HEK293 (cell line): ENCODE results near the gene MYH11.

ENCODE experiments used
- KLF1 ChIP-seq: fragments of 450-650 bp; formaldehyde crosslinking; IDR thresholded peaks from 2 replicates; pipeline ENCODE4 v1.5.1; 2016; ENCODE audit warnings: missing biosample characterization, missing genetic modification characterization
- SP2 ChIP-seq: fragments of 450-650 bp; formaldehyde crosslinking; IDR thresholded peaks from 2 replicates; pipeline ENCODE4 v1.5.1; 2016; ENCODE audit warnings: missing biosample characterization, missing genetic modification characterization
- ZNF174 ChIP-seq: fragments of 450-650 bp; formaldehyde crosslinking; IDR thresholded peaks from 2 replicates; pipeline ENCODE4 v1.5.0; 2017; ENCODE audit warnings: missing biosample characterization, mild to moderate bottlenecking, missing genetic modification characterization
- ZNF510 ChIP-seq: fragments of 450-650 bp; formaldehyde crosslinking; IDR thresholded peaks from 2 replicates; pipeline ENCODE4 v1.5.1; 2018; ENCODE audit warnings: mild to moderate bottlenecking, missing genetic modification characterization, missing biosample characterization; ENCODE audit not compliant: insufficient replicate concordance
- ZSCAN30 ChIP-seq: fragments of 450-650 bp; IDR thresholded peaks from 2 replicates; pipeline ENCODE4 v1.5.1; 2018; ENCODE audit warnings: missing biosample characterization, mild to moderate bottlenecking, missing genetic modification characterization, moderate library complexity
- TF ChIP-seq, protein P1 (sequence below): fragments of 450-650 bp; formaldehyde crosslinking; IDR thresholded peaks from 2 replicates; pipeline ENCODE4 v1.5.1; 2016; ENCODE audit warnings: missing biosample characterization, missing genetic modification characterization
- TF ChIP-seq, protein P2 (sequence below): fragments of 450-650 bp; formaldehyde crosslinking; IDR thresholded peaks from 2 replicates; pipeline ENCODE4 v1.5.1; 2016; ENCODE audit warnings: missing biosample characterization, missing genetic modification characterization

DNA sequence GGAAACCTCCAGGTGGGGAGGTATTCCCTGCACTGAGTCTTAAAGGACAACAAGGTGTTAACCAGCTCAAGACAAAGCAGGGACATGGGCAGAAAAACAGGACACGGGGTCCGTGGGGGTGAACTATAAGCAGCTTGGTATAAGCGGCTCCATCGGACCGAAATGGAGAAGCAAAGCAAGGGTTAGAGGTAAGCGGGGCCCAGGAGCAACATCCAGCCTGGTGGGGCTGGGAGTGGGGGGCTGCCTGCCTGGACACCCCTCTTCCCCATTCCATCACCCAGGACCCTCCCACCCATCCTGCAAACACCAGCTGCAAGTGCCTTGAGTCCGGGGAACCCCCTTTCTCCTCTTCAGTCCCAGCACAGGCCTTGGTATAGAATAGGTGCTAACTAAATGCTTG is 29.5 kb downstream of the MYH11 start:
- TF ChIP-seq, protein P1, sequence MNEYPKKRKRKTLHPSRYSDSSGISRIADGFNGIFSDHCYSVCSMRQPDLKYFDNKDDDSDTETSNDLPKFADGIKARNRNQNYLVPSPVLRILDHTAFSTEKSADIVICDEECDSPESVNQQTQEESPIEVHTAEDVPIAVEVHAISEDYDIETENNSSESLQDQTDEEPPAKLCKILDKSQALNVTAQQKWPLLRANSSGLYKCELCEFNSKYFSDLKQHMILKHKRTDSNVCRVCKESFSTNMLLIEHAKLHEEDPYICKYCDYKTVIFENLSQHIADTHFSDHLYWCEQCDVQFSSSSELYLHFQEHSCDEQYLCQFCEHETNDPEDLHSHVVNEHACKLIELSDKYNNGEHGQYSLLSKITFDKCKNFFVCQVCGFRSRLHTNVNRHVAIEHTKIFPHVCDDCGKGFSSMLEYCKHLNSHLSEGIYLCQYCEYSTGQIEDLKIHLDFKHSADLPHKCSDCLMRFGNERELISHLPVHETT (tag by site-specific recombination) = no peak
- TF ChIP-seq ZSCAN30 (no peak), ZNF174 (tag by site-specific recombination) (no peak), KLF1 (no peak), SP2 (tag by site-specific recombination) (no peak), ZNF510 (no peak)
- TF ChIP-seq, protein P2, sequence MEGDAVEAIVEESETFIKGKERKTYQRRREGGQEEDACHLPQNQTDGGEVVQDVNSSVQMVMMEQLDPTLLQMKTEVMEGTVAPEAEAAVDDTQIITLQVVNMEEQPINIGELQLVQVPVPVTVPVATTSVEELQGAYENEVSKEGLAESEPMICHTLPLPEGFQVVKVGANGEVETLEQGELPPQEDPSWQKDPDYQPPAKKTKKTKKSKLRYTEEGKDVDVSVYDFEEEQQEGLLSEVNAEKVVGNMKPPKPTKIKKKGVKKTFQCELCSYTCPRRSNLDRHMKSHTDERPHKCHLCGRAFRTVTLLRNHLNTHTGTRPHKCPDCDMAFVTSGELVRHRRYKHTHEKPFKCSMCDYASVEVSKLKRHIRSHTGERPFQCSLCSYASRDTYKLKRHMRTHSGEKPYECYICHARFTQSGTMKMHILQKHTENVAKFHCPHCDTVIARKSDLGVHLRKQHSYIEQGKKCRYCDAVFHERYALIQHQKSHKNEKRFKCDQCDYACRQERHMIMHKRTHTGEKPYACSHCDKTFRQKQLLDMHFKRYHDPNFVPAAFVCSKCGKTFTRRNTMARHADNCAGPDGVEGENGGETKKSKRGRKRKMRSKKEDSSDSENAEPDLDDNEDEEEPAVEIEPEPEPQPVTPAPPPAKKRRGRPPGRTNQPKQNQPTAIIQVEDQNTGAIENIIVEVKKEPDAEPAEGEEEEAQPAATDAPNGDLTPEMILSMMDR = no peak
